Stimulated activated CD8-positive, alpha-beta memory T cell treated with anti-CD3 and anti-CD28 coated beads, Interleukin-15, amount 100 ng/mL, for 1 hour (primary cell): ENCODE measurements around the gene ENPP6.

Experiments used
- DNase-seq: peaks from one replicate; pipeline ENCODE4 v3.0.0-alpha.2; 2020; ENCODE audit warnings: low read depth

The ENPP6 gene

GRCh38 chr4:184217634-184218033 is at the start of gene ENPP6:
TSS of gene ENPP6 (minus strand) at chr4:184217873. CDS start at chr4:184217819, 54 bp downstream.
- no peak for DNase-seq

- no peak for DNase-seq
Measured at GRCh38 chr4:184267206-184267608, 49.5 kb upstream of the ENPP6 start.

- DNase-seq: no peak
Measured at GRCh38 chr4:184265546-184266351, 48.1 kb upstream of the ENPP6 start.

- peak; percentile 96 for DNase-seq
Measured at GRCh38 chr4:184263910-184264732, 46.4 kb upstream of the ENPP6 start.

- no peak for DNase-seq
Measured at GRCh38 chr4:184263461-184263860, 45.8 kb upstream of the ENPP6 start.

GRCh38 chr4:184262901-184263300 is 45.2 kb upstream of the ENPP6 start:
- no peak for DNase-seq

- no peak for DNase-seq
Measured at GRCh38 chr4:184261246-184261645, 43.6 kb upstream of the ENPP6 start.

- DNase-seq: no peak
Measured at GRCh38 chr4:184259866-184260265, 42.2 kb upstream of the ENPP6 start.

GRCh38 chr4:184259081-184259480 is 41.4 kb upstream of the ENPP6 start:
- no peak for DNase-seq

GRCh38 chr4:184255871-184256642 is 38.4 kb upstream of the ENPP6 start:
- no peak for DNase-seq

- DNase-seq: no peak
Measured at GRCh38 chr4:184255361-184255760, 37.7 kb upstream of the ENPP6 start.

- DNase-seq: no peak
Measured at GRCh38 chr4:184253072-184253420, 35.4 kb upstream of the ENPP6 start.

GRCh38 chr4:184252136-184253071 is 34.7 kb upstream of the ENPP6 start:
- no peak for DNase-seq

GRCh38 chr4:184251670-184251980 is 34.0 kb upstream of the ENPP6 start:
- DNase-seq: no peak

- no peak for DNase-seq
Measured at GRCh38 chr4:184250795-184251669, 33.4 kb upstream of the ENPP6 start.

- DNase-seq: no peak
Measured at GRCh38 chr4:184248216-184248615, 30.5 kb upstream of the ENPP6 start.

GRCh38 chr4:184247421-184247820 is 29.7 kb upstream of the ENPP6 start:
- no peak for DNase-seq

- no peak for DNase-seq
Measured at GRCh38 chr4:184246426-184246825, 28.8 kb upstream of the ENPP6 start.

- no peak for DNase-seq
Measured at GRCh38 chr4:184238072-184238745, 20.5 kb upstream of the ENPP6 start.

GRCh38 chr4:184237612-184238011 is 19.9 kb upstream of the ENPP6 start:
- DNase-seq: no peak
